OCI-LY3 (cell line): Measurements from ENCODE around the gene BAHD1.

Source experiments
- EZH2phosphoT487 ChIP-seq: fragments of 200-600 bp; shearing (Covaris generic); IDR thresholded peaks from 2 replicates; pipeline ENCODE4 v1.6.1; 2018; ENCODE audit warnings: antibody characterized with exemption, mixed run types, low read depth
- TF ChIP-seq, protein P1 (sequence below): fragments of 200-600, 300-600 bp; sonication (generic); IDR thresholded peaks from 2 replicates; pipeline ENCODE4 v1.5.1; 2014; ENCODE audit warnings: antibody characterized with exemption, low read length, low read depth

DNA sequence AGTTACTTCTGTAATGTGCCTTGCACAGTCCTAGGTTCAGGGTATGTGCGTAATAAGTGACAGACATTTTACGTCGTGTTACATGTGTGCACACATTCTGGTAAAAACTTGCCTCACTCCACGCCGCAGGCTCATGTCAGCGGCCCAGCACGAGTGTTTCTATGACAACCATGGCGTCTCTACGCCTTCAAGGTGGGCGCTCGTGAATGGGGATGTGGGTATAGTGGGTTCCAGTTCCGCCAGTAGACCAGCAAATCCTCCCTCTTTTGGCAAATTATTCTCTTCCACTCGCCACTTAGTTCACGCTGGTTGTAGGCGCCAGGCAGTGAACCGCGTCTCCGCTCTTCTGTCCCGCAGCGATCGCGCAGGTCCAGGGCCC is 70.3 kb downstream of the BAHD1 start:
- TF ChIP-seq, protein P1, sequence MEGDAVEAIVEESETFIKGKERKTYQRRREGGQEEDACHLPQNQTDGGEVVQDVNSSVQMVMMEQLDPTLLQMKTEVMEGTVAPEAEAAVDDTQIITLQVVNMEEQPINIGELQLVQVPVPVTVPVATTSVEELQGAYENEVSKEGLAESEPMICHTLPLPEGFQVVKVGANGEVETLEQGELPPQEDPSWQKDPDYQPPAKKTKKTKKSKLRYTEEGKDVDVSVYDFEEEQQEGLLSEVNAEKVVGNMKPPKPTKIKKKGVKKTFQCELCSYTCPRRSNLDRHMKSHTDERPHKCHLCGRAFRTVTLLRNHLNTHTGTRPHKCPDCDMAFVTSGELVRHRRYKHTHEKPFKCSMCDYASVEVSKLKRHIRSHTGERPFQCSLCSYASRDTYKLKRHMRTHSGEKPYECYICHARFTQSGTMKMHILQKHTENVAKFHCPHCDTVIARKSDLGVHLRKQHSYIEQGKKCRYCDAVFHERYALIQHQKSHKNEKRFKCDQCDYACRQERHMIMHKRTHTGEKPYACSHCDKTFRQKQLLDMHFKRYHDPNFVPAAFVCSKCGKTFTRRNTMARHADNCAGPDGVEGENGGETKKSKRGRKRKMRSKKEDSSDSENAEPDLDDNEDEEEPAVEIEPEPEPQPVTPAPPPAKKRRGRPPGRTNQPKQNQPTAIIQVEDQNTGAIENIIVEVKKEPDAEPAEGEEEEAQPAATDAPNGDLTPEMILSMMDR: no peak
- no peak for TF ChIP-seq EZH2phosphoT487
